NCI-H1694 treated with DMSO at 0.1 percent for 48 hours (cell line): ENCODE measurements around the gene SOSTDC1.
A peak's percentile ranks its signal among the peaks of the same experiment; 100 is the strongest.
"Not testable (repeated sequence)": the region's sequence is repeated elsewhere in the genome, so short reads cannot be mapped to it uniquely, and the experiment has no call there.

ENCODE experiments used
- DNase-seq: peaks from one replicate; lab custom pipeline; 2025; lab: John Stamatoyannopoulos, UW

SOSTDC1 gene

GRCh38 chr7:16462431-16462889 lies 3.1 kb downstream of the SOSTDC1 start:
- no peak for DNase-seq

GRCh38 chr7:16460789-16461493 lies 4.6 kb downstream of the SOSTDC1 start:
- no peak for DNase-seq

- not testable (repeated sequence) for DNase-seq
Observed at GRCh38 chr7:16456303-16456702, 9.2 kb downstream of the SOSTDC1 start.

- DNase-seq: no peak
Observed at GRCh38 chr7:16455591-16455990, 9.9 kb downstream of the SOSTDC1 start.

- no peak for DNase-seq
Observed at GRCh38 chr7:16450366-16450765, 15.2 kb downstream of the SOSTDC1 start.

- no peak for DNase-seq
Observed at GRCh38 chr7:16447876-16448275, 17.7 kb downstream of the SOSTDC1 start.

- DNase-seq: no peak
Observed at GRCh38 chr7:16446508-16446907, 19.0 kb downstream of the SOSTDC1 start.

GRCh38 chr7:16443871-16444270 lies 21.7 kb downstream of the SOSTDC1 start:
- DNase-seq: not testable (repeated sequence)

GRCh38 chr7:16438988-16439387 lies 26.6 kb downstream of the SOSTDC1 start:
- no peak for DNase-seq

GRCh38 chr7:16436306-16436705 lies 29.2 kb downstream of the SOSTDC1 start:
- no peak for DNase-seq

- DNase-seq: no peak
Observed at GRCh38 chr7:16433568-16434122, 31.9 kb downstream of the SOSTDC1 start.

GRCh38 chr7:16432425-16432731 lies 33.2 kb downstream of the SOSTDC1 start:
- DNase-seq: no peak

- peak; percentile 29 for DNase-seq
Observed at GRCh38 chr7:16431646-16432424, 33.7 kb downstream of the SOSTDC1 start.

- no peak for DNase-seq
Observed at GRCh38 chr7:16430133-16430532, 35.4 kb downstream of the SOSTDC1 start.

- DNase-seq: no peak
Observed at GRCh38 chr7:16428672-16429071, 36.9 kb downstream of the SOSTDC1 start.

- no peak for DNase-seq
Observed at GRCh38 chr7:16428182-16428581, 37.4 kb downstream of the SOSTDC1 start.

GRCh38 chr7:16423761-16424160 lies 41.8 kb downstream of the SOSTDC1 start:
- no peak for DNase-seq

- no peak for DNase-seq
Observed at GRCh38 chr7:16422917-16423316, 42.6 kb downstream of the SOSTDC1 start.

- DNase-seq: no peak
Observed at GRCh38 chr7:16422103-16422435, 43.5 kb downstream of the SOSTDC1 start.

- DNase-seq: peak; percentile 10
Observed at GRCh38 chr7:16421333-16422102, 44.0 kb downstream of the SOSTDC1 start, which contains the start of gene CRPPA. Gene CRPPA (minus strand): TSS chr7:16421538. CDS start chr7:16421322, 216 bp downstream.

GRCh38 chr7:16420649-16421332 lies 44.7 kb downstream of the SOSTDC1 start:
- DNase-seq: peak; percentile 92

GRCh38 chr7:16420329-16420648 lies 45.2 kb downstream of the SOSTDC1 start:
- DNase-seq: no peak
